HG03342 (cell line): Measurements from ENCODE around the gene PARD6G.
A peak's percentile ranks its signal among the peaks of the same experiment; 100 is the strongest.

Experiments used
- ATAC-seq: cut with Tn5 transposase; IDR thresholded peaks from one replicate; pipeline ENCODE4 v1.9.1; 2021; ENCODE audit warnings: mild to moderate bottlenecking, moderate library complexity; ENCODE audit not compliant: unreplicated experiment

PARD6G gene

GRCh38 chr18:80120932-80121331, 126.4 kb downstream of the PARD6G start:
- ATAC-seq, result no peak

GRCh38 chr18:80119111-80119510, 128.2 kb downstream of the PARD6G start:
- no peak for ATAC-seq

- no peak for ATAC-seq
These were observed 132.3 kb downstream of the PARD6G start for GRCh38 chr18:80115035-80115434.

GRCh38 chr18:80112624-80113248, 134.6 kb downstream of the PARD6G start:
- no peak for ATAC-seq

GRCh38 chr18:80109676-80110078, 137.6 kb downstream of the PARD6G start:
- ATAC-seq, result peak; percentile 26

- peak; percentile 68 for ATAC-seq
These were observed 138.3 kb downstream of the PARD6G start, which contains the start of gene ADNP2 for GRCh38 chr18:80108739-80109675. ADNP2 (plus strand) TSS chr18:80109262; CDS start chr18:80117543, 8,281 bp downstream.

GRCh38 chr18:80108121-80108536, 139.2 kb downstream of the PARD6G start:
- no peak for ATAC-seq

GRCh38 chr18:80107426-80107825, 139.9 kb downstream of the PARD6G start:
- ATAC-seq, result no peak
